ENCODE data around the gene DDN. TPM values are rescaled to one million over a fixed set of nuclear protein-coding genes. Genes with fewer than 3 reads are reported as not detected.

The DDN gene
- total RNA-seq, 1 donor from 2014 or later = not detected

DNA sequence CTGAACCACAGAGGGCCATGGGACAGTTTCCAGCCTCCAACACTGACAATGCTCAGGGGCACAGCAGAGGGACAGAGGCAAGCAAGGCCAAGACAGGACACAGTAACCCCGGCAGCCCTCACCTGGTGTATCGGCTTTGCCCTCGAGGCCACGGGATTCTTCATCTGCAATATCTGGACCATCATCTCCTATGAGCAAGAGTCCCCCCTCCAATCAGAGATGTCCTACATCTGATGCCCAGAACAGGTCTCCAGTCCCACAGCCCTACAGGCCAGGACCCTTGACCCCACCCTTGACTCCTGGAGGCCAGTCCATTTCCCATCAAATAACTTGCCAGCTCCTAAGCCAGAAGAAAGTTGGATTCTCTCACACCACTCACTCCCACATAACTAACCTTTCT is 44.1 kb upstream of the DDN start:
- no peaks in the 10 kb centered on the region for H3K4me1 ChIP-seq
- H3K9me3 ChIP-seq = no peaks in the 10 kb centered on the region
- H3K27ac ChIP-seq = no peak overlapping the region
- H3K4me3 ChIP-seq = no peak overlapping the region
- peaks cover 100% of the 10 kb centered on the region for H3K36me3 ChIP-seq
- no peak for DNase-seq
- ATAC-seq = no peak
- intact Hi-C loops (cut with DNase I) = no loop called here
- no peaks in the 10 kb centered on the region for H3K27me3 ChIP-seq
- TF ChIP-seq, protein P1, sequence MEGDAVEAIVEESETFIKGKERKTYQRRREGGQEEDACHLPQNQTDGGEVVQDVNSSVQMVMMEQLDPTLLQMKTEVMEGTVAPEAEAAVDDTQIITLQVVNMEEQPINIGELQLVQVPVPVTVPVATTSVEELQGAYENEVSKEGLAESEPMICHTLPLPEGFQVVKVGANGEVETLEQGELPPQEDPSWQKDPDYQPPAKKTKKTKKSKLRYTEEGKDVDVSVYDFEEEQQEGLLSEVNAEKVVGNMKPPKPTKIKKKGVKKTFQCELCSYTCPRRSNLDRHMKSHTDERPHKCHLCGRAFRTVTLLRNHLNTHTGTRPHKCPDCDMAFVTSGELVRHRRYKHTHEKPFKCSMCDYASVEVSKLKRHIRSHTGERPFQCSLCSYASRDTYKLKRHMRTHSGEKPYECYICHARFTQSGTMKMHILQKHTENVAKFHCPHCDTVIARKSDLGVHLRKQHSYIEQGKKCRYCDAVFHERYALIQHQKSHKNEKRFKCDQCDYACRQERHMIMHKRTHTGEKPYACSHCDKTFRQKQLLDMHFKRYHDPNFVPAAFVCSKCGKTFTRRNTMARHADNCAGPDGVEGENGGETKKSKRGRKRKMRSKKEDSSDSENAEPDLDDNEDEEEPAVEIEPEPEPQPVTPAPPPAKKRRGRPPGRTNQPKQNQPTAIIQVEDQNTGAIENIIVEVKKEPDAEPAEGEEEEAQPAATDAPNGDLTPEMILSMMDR (IDR thresholded peaks at IDR 0.05) = no peak

DNA sequence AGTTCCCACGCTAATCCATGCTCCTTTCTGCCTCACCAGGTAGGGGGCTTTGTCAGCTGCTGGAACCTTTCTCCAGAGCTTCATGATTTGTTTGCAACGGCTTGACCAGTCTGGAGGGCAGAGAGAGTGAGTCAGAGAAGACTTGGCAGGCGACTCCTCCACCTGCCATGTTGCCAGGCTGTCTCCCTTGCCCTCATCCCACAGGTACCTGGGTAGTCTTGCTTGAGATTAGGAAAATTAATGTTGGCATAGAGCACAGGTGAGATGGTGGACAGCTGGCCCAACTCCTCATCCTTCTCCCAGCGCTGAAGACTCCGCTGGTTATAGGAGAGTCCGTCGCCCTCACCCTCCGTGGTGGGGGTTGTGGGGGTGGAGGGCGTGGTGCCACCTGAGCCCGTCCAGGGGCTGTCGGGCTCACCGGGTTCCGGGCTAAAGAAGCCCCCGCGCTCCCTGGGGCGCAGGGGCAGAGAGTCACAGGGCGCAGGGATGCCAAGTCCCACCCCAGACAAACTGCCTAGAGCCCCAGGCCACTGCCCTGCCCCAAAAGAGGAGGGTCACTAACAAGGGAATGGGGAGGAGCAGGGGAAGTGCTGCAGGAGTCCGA is 42.8 kb upstream of the DDN start:
- ATAC-seq (no peak), DNase-seq (peak; percentile 52)
- Histone ChIP-seq H3K9me3 (no peaks in the 10 kb centered on the region), H3K27ac (no peak overlapping the region), H3K4me1 (no peaks in the 10 kb centered on the region), H3K4me3 (no peak overlapping the region), H3K36me3 (peaks cover 100% of the 10 kb centered on the region), H3K27me3 (no peaks in the 10 kb centered on the region)
- TF ChIP-seq, protein P1 (IDR thresholded peaks at IDR 0.05) = no peak
- intact Hi-C loops (cut with DNase I) = no loop called here

DNA sequence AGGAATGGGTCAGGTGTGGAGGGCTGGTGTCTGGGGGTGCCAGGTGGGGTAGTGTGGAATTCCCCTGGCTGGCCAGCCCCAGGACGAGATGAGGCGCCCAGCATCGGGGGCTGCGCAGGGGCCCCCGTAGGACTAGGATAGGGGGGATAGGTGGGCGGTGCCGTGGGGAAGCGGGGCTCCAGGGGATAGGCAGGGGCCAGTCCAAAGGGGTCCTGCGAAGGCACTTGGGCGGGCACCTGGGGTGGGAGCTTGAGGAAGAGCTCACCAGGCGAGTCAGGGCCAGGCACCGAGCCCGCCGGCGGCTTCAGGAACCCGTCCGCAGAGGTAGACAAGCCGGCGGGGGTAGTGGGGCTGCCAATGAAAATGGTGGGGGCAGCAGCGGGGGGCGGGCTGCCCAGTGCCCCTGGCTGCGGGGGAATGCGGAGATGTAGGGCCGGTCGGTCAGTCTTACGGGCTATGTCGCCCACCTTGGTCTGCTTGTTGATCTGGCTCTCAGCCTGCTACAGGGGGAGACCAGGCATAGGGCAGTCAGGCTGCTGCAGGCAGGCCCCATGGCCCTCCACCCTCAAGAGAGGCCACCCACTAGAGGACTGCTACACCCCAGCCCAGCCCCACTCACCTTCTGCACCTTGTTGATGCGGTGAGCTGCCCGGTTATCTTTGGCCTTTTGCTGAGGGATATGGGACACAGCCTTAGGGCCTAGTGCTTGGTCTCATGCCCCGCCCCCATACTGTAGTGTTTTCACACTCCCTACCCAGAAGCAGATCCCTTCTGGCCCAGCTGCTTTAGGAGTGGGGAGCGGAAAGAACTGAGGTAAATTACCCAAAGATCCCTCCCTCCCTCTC is 42.1 kb upstream of the DDN start:
- no peak for ATAC-seq
- H3K36me3 ChIP-seq = peaks cover 100% of the 10 kb centered on the region
- H3K4me1 ChIP-seq = no peaks in the 10 kb centered on the region
- H3K9me3 ChIP-seq = no peaks in the 10 kb centered on the region
- intact Hi-C loops (cut with DNase I) = no loop called here
- no peak overlapping the region for H3K27ac ChIP-seq
- TF ChIP-seq, protein P1 (IDR thresholded peaks at IDR 0.05) = no peak
- H3K4me3 ChIP-seq = no peak overlapping the region
- H3K27me3 ChIP-seq = no peaks in the 10 kb centered on the region
- DNase-seq = peak; percentile 58

DNA sequence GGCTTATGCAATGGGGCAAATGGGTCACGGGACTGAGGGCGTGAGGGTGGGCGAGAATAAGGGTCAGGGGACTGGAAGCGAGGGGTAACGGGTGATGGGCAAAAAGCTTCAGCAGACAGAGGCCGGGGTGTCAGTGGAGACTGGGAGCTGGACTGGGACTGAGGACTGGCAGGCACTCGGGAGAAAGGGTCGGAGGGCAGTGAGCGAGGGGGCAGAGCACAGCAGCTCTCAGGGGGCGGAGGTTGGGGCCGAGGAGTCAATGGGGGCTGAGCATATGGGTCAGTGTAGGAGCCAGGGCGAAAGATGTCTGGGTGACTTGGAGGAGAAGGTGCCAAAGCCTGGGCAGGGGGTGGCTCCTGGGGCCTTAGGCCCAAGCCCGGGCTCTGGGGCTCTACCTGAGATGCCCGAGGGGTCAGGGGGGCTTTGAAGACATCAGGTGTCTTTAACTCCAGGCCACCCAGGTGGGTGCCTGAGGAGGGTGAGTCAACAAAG is 41.2 kb upstream of the DDN start:
- Histone ChIP-seq H3K27me3 (no peaks in the 10 kb centered on the region), H3K4me1 (no peaks in the 10 kb centered on the region), H3K4me3 (no peak overlapping the region), H3K27ac (no peak overlapping the region), H3K36me3 (peaks cover 99% of the 10 kb centered on the region), H3K9me3 (no peaks in the 10 kb centered on the region)
- ATAC-seq (no peak), DNase-seq (no peak)
- intact Hi-C loops (cut with DNase I) = no loop called here
- TF ChIP-seq, protein P1 (IDR thresholded peaks at IDR 0.05) = no peak

DNA sequence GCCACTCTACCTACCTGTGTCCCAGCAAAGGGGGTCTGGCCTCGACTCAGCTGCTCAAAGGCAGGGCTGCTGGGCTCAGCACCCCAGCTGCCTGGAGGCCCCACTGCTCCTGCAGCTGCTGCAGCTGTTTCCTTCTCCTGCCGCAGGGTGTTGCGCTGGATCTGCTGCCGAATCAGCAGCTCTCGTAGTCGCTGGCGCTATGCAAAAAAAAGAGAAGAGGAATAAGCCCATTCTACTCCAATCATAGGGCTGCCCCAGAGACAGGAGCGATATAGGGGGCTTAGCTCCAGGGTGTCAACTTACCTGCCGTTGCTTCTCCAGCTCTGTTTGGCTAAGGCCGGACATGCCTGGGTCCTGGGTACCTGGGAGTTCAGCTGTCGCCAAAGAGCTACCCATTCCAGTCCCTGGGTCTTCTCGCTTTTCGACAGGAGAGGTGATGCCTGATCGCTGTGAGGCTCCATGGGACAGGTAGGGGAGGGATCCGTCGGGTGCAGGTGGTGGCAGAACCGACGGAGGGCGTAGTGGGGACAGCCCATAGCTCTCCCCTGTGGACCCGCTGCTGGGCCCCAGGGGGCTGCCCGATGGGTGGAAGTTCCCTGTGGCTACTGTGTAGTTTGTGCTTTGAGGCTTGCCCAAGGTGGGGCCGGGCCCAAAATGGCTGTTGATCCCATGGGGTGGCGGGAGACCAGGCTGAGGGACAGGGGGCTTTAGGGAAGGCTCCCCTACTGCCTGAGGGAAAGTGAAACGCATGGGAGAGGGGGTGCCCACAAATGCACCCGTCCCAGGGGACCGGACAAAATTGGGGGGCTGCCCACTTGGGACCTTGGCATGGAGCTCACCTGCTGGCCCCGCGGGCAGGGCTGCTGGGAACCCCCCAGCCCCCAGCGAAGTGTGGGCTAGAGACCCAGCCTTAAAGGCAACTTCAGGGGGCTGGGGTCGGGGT is 40.5 kb upstream of the DDN start:
- H3K27ac ChIP-seq = no peak overlapping the region
- H3K9me3 ChIP-seq = no peaks in the 10 kb centered on the region
- intact Hi-C loops (cut with DNase I) = no loop called here
- no peak overlapping the region for H3K4me3 ChIP-seq
- TF ChIP-seq, protein P1 (IDR thresholded peaks at IDR 0.05) = no peak
- no peak for ATAC-seq
- DNase-seq = peak; percentile 54
- H3K27me3 ChIP-seq = no peaks in the 10 kb centered on the region
- peaks cover 99% of the 10 kb centered on the region for H3K36me3 ChIP-seq
- no peaks in the 10 kb centered on the region for H3K4me1 ChIP-seq

Data from upper lobe of right lung (tissue), 1 donor.